ENCODE data around the gene SEPTIN3.

The SEPTIN3 gene

GRCh38 chr22:41963453-41964111 lies 5.7 kb upstream of the SEPTIN3 start:
- Histone ChIP-seq H3K4me3 (ENCODE audit: low read length in 2 of 2) (no peak overlapping the region), H3K36me3 (ENCODE audit: control insufficient read depth in 2 of 2, insufficient read depth in 2 of 2, low read length in 2 of 2) (no peaks in the 10 kb centered on the region), H3K4me1 (ENCODE audit: control insufficient read depth in 2 of 2, insufficient read depth in 2 of 2, low read length in 2 of 2) (no peaks in the 10 kb centered on the region), H3K27me3 (ENCODE audit: control insufficient read depth in 2 of 2, insufficient read depth in 2 of 2, low read length in 2 of 2) (no peaks in the 10 kb centered on the region), H3K9ac (ENCODE audit: low read depth in 1 of 2, low read length in 2 of 2) (no peak overlapping the region), H3K27ac (ENCODE audit: low read depth in 2 of 2, low read length in 2 of 2) (no peak overlapping the region), H3K9me3 (ENCODE audit: control insufficient read depth in 2 of 2, low read length in 2 of 2) (no peaks in the 10 kb centered on the region)

GRCh38 chr22:41964112-41964491 lies 5.1 kb upstream of the SEPTIN3 start:
- Histone ChIP-seq H3K9ac (ENCODE audit: low read depth in 1 of 2, low read length in 2 of 2) (no peak overlapping the region), H3K27me3 (ENCODE audit: control insufficient read depth in 2 of 2, insufficient read depth in 2 of 2, low read length in 2 of 2) (no peaks in the 10 kb centered on the region), H3K27ac (ENCODE audit: low read depth in 2 of 2, low read length in 2 of 2) (no peak overlapping the region), H3K36me3 (ENCODE audit: control insufficient read depth in 2 of 2, insufficient read depth in 2 of 2, low read length in 2 of 2) (no peaks in the 10 kb centered on the region), H3K4me1 (ENCODE audit: control insufficient read depth in 2 of 2, insufficient read depth in 2 of 2, low read length in 2 of 2) (no peaks in the 10 kb centered on the region), H3K9me3 (ENCODE audit: control insufficient read depth in 2 of 2, low read length in 2 of 2) (no peaks in the 10 kb centered on the region), H3K4me3 (ENCODE audit: low read length in 2 of 2) (no peak overlapping the region)

GRCh38 chr22:41966225-41966606 lies 3.0 kb upstream of the SEPTIN3 start:
- no peak overlapping the region for H3K9ac ChIP-seq (ENCODE audit: low read depth in 1 of 2, low read length in 2 of 2)
- peaks cover 0 to 5% of the 10 kb centered on the region in 2 donors for H3K27me3 ChIP-seq (ENCODE audit: control insufficient read depth in 2 of 2, insufficient read depth in 2 of 2, low read length in 2 of 2)
- no peaks in the 10 kb centered on the region for H3K9me3 ChIP-seq (ENCODE audit: control insufficient read depth in 2 of 2, low read length in 2 of 2)
- no peaks in the 10 kb centered on the region for H3K36me3 ChIP-seq (ENCODE audit: control insufficient read depth in 2 of 2, insufficient read depth in 2 of 2, low read length in 2 of 2)
- H3K4me3 ChIP-seq (ENCODE audit: low read length in 2 of 2): no peak overlapping the region
- no peak overlapping the region for H3K27ac ChIP-seq (ENCODE audit: low read depth in 2 of 2, low read length in 2 of 2)
- H3K4me1 ChIP-seq (ENCODE audit: control insufficient read depth in 2 of 2, insufficient read depth in 2 of 2, low read length in 2 of 2): no peaks in the 10 kb centered on the region

- peaks cover 0 to 5% of the 10 kb centered on the region in 2 donors for H3K27me3 ChIP-seq (ENCODE audit: control insufficient read depth in 2 of 2, insufficient read depth in 2 of 2, low read length in 2 of 2)
- no peaks in the 10 kb centered on the region for H3K9me3 ChIP-seq (ENCODE audit: control insufficient read depth in 2 of 2, low read length in 2 of 2)
- no peak overlapping the region for H3K9ac ChIP-seq (ENCODE audit: low read depth in 1 of 2, low read length in 2 of 2)
- no peak overlapping the region for H3K27ac ChIP-seq (ENCODE audit: low read depth in 2 of 2, low read length in 2 of 2)
- H3K4me3 ChIP-seq (ENCODE audit: low read length in 2 of 2): no peak overlapping the region
- no peaks in the 10 kb centered on the region for H3K36me3 ChIP-seq (ENCODE audit: control insufficient read depth in 2 of 2, insufficient read depth in 2 of 2, low read length in 2 of 2)
- no peaks in the 10 kb centered on the region for H3K4me1 ChIP-seq (ENCODE audit: control insufficient read depth in 2 of 2, insufficient read depth in 2 of 2, low read length in 2 of 2)
Observed at GRCh38 chr22:41966607-41967240, 2.5 kb upstream of the SEPTIN3 start.

DNA sequence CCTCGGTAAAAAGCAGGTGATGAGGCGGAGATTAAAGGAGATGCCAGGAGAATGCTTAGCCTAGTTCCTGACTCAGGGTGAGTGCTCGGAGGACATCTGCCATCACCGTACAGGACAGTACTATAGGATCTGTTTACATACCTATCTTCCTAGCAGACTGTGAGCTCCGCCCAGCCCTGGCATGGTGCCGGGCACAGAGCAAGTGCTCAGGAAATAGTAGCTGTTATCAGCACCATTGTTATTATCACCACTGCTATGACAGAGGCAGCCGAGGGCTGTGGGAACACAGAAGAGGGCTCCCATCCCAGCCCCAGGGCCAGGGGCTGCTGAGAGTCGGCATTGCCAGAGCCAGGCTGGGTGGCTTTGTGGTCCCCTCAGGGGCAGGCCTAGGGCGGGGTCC lies 642 bp upstream of the SEPTIN3 start:
- Histone ChIP-seq H3K27me3 (ENCODE audit: control insufficient read depth in 2 of 2, insufficient read depth in 2 of 2, low read length in 2 of 2) (peaks cover 3 to 5% of the 10 kb centered on the region in 2 donors), H3K4me1 (ENCODE audit: control insufficient read depth in 2 of 2, insufficient read depth in 2 of 2, low read length in 2 of 2) (no peaks in the 10 kb centered on the region), H3K36me3 (ENCODE audit: control insufficient read depth in 2 of 2, insufficient read depth in 2 of 2, low read length in 2 of 2) (no peaks in the 10 kb centered on the region), H3K4me3 (ENCODE audit: low read length in 2 of 2) (no peak overlapping the region), H3K9ac (ENCODE audit: low read depth in 1 of 2, low read length in 2 of 2) (no peak overlapping the region), H3K27ac (ENCODE audit: low read depth in 2 of 2, low read length in 2 of 2) (no peak overlapping the region), H3K9me3 (ENCODE audit: control insufficient read depth in 2 of 2, low read length in 2 of 2) (no peaks in the 10 kb centered on the region)

GRCh38 chr22:41970601-41971000 lies 1.4 kb downstream of the SEPTIN3 start:
- Histone ChIP-seq H3K4me3 (ENCODE audit: low read length in 2 of 2) (no peak overlapping the region), H3K9me3 (ENCODE audit: control insufficient read depth in 2 of 2, low read length in 2 of 2) (no peaks in the 10 kb centered on the region), H3K27me3 (ENCODE audit: control insufficient read depth in 2 of 2, insufficient read depth in 2 of 2, low read length in 2 of 2) (peaks cover 10% of the 10 kb centered on the region in 2 donors), H3K9ac (ENCODE audit: low read depth in 1 of 2, low read length in 2 of 2) (no peak overlapping the region), H3K36me3 (ENCODE audit: control insufficient read depth in 2 of 2, insufficient read depth in 2 of 2, low read length in 2 of 2) (no peaks in the 10 kb centered on the region), H3K27ac (ENCODE audit: low read depth in 2 of 2, low read length in 2 of 2) (no peak overlapping the region), H3K4me1 (ENCODE audit: control insufficient read depth in 2 of 2, insufficient read depth in 2 of 2, low read length in 2 of 2) (no peaks in the 10 kb centered on the region)

DNA sequence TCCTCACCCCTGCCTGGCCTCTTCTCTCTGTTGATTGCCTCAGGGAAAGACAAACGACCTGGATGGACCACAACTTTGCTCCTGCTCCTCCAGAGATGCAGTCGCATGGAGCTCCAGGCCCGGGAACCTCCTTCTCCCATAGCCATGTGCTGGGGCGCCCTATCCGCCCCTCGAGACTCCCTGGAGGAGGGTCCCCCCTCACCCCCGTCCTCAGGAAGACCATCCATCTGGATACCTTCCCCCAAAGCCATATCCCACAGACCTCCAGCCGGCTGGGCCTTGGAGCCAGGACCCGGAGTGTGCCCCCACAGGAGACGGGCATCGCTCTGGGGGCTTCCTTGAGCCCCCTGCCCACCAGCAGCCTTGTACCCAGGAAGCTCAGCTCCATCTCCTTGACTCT lies 2.2 kb downstream of the SEPTIN3 start:
- no peak overlapping the region for H3K4me3 ChIP-seq (ENCODE audit: low read length in 2 of 2)
- no peaks in the 10 kb centered on the region for H3K4me1 ChIP-seq (ENCODE audit: control insufficient read depth in 2 of 2, insufficient read depth in 2 of 2, low read length in 2 of 2)
- no peak overlapping the region for H3K27ac ChIP-seq (ENCODE audit: low read depth in 2 of 2, low read length in 2 of 2)
- H3K27me3 ChIP-seq (ENCODE audit: control insufficient read depth in 2 of 2, insufficient read depth in 2 of 2, low read length in 2 of 2): peaks cover 17% of the 10 kb centered on the region in 2 donors
- H3K9me3 ChIP-seq (ENCODE audit: control insufficient read depth in 2 of 2, low read length in 2 of 2): no peaks in the 10 kb centered on the region
- no peak overlapping the region for H3K9ac ChIP-seq (ENCODE audit: low read depth in 1 of 2, low read length in 2 of 2)
- no peaks in the 10 kb centered on the region for H3K36me3 ChIP-seq (ENCODE audit: control insufficient read depth in 2 of 2, insufficient read depth in 2 of 2, low read length in 2 of 2)

DNA sequence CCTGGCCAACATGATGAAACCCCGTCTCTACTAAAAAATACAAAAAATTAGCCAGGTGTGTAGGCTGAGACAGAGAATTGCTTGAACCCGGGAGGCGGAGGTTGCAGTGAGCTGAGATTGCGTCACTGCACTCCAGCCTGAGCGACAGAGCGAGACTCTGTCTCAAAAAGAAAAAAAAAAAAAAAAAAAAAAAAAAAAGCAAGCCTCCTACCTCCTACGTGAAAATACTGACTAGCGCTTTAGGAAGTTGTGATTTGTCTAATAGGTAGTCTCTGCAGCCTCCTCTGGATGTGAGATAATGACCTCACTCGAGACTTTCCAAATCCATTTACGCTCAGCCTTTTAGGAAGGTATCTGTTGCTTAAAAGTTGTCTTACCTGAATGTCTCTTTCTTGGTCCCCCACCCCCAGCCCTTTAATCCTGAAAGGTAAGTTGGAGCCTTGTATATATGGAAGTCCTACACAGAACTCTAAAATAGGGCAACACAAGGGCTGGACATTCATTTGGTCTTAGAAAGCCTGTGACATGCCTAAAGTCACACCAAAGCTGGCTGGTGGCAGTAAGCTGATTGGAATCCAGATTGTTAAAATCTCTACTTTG lies 5.5 kb downstream of the SEPTIN3 start:
- H3K9ac ChIP-seq (ENCODE audit: low read depth in 1 of 2, low read length in 2 of 2): no peak overlapping the region
- no peak overlapping the region for H3K4me3 ChIP-seq (ENCODE audit: low read length in 2 of 2)
- no peaks in the 10 kb centered on the region for H3K9me3 ChIP-seq (ENCODE audit: control insufficient read depth in 2 of 2, low read length in 2 of 2)
- peaks cover 21 to 28% of the 10 kb centered on the region in 2 donors for H3K27me3 ChIP-seq (ENCODE audit: control insufficient read depth in 2 of 2, insufficient read depth in 2 of 2, low read length in 2 of 2)
- H3K27ac ChIP-seq (ENCODE audit: low read depth in 2 of 2, low read length in 2 of 2): no peak overlapping the region
- no peaks in the 10 kb centered on the region for H3K36me3 ChIP-seq (ENCODE audit: control insufficient read depth in 2 of 2, insufficient read depth in 2 of 2, low read length in 2 of 2)
- peaks cover 4 to 7% of the 10 kb centered on the region in 2 donors for H3K4me1 ChIP-seq (ENCODE audit: control insufficient read depth in 2 of 2, insufficient read depth in 2 of 2, low read length in 2 of 2)

GRCh38 chr22:41975299-41976069 lies 6.2 kb downstream of the SEPTIN3 start:
- Histone ChIP-seq H3K4me1 (ENCODE audit: control insufficient read depth in 2 of 2, insufficient read depth in 2 of 2, low read length in 2 of 2) (peaks cover 4 to 7% of the 10 kb centered on the region in 2 donors), H3K4me3 (ENCODE audit: low read length in 2 of 2) (no peak overlapping the region), H3K9me3 (ENCODE audit: control insufficient read depth in 2 of 2, low read length in 2 of 2) (no peaks in the 10 kb centered on the region), H3K27ac (ENCODE audit: low read depth in 2 of 2, low read length in 2 of 2) (no peak overlapping the region), H3K27me3 (ENCODE audit: control insufficient read depth in 2 of 2, insufficient read depth in 2 of 2, low read length in 2 of 2) (peaks cover 21 to 28% of the 10 kb centered on the region in 2 donors), H3K36me3 (ENCODE audit: control insufficient read depth in 2 of 2, insufficient read depth in 2 of 2, low read length in 2 of 2) (no peaks in the 10 kb centered on the region), H3K9ac (ENCODE audit: low read depth in 1 of 2, low read length in 2 of 2) (no peak overlapping the region)
